GM23248 (cell line): ENCODE data around the gene PDSS2.

Experiments
- EZH2 ChIP-seq: fragments of 200-600 bp; sonication (generic); IDR thresholded peaks from 2 replicates; pipeline ENCODE4 v1.6.1; 2018; ENCODE audit warnings: antibody characterized with exemption, mild to moderate bottlenecking; ENCODE audit not compliant: insufficient read depth, poor library complexity, severe bottlenecking
- EZH2phosphoT487 ChIP-seq: fragments of 200-600 bp; sonication (generic); IDR thresholded peaks from 2 replicates; pipeline ENCODE4 v1.6.1; 2018; ENCODE audit warnings: antibody characterized with exemption, moderate library complexity, mild to moderate bottlenecking, low read depth; ENCODE audit not compliant: insufficient read depth

- no peak for TF ChIP-seq EZH2
- no peak for TF ChIP-seq EZH2phosphoT487
These were observed 244.7 kb downstream of the PDSS2 start for GRCh38 chr6:107214655-107215054.
